Activated gamma-delta T cell treated with anti-CD3 and anti-CD28 coated beads, Interleukin-2, amount 50 U/mL, for 16 hours (primary cell): Measurements from ENCODE around the gene C1QTNF5.

Experiments
- DNase-seq: peaks from one replicate; pipeline ENCODE4 v3.0.0-alpha.2; 2020; ENCODE audit warnings: low read depth

The C1QTNF5 gene

GRCh38 chr11:119373059-119373920, 32.6 kb upstream of the C1QTNF5 start:
- DNase-seq: no peak

GRCh38 chr11:119372260-119373058, 31.8 kb upstream of the C1QTNF5 start:
- no peak for DNase-seq

GRCh38 chr11:119371778-119372182, 31.1 kb upstream of the C1QTNF5 start:
- no peak for DNase-seq

GRCh38 chr11:119371067-119371601, 30.5 kb upstream of the C1QTNF5 start:
- DNase-seq: no peak

- DNase-seq: no peak
Measured at GRCh38 chr11:119370486-119371046, 29.9 kb upstream of the C1QTNF5 start.

- DNase-seq: no peak
Measured at GRCh38 chr11:119369132-119369925, 28.6 kb upstream of the C1QTNF5 start.

GRCh38 chr11:119368121-119369034, 27.7 kb upstream of the C1QTNF5 start:
- DNase-seq: no peak

GRCh38 chr11:119367661-119368120, 27.0 kb upstream of the C1QTNF5 start:
- DNase-seq: no peak

- no peak for DNase-seq
Measured at GRCh38 chr11:119366690-119367620, 26.3 kb upstream of the C1QTNF5 start.

GRCh38 chr11:119365071-119365591, 24.4 kb upstream of the C1QTNF5 start:
- DNase-seq: no peak

GRCh38 chr11:119363851-119364590, 23.3 kb upstream of the C1QTNF5 start:
- peak; percentile 20 for DNase-seq

- no peak for DNase-seq
Measured at GRCh38 chr11:119363081-119363850, 22.6 kb upstream of the C1QTNF5 start.

GRCh38 chr11:119362741-119363080, 22.0 kb upstream of the C1QTNF5 start:
- DNase-seq: no peak

GRCh38 chr11:119361941-119362725, 21.4 kb upstream of the C1QTNF5 start:
- no peak for DNase-seq

- DNase-seq: no peak
Measured at GRCh38 chr11:119361056-119361787, 20.5 kb upstream of the C1QTNF5 start.
